22Rv1 (cell line): Measurements from ENCODE around the gene IPO9.

Experiments
- H3K27ac ChIP-seq: fragments of 450-650 bp; 2 replicates; pipeline ENCODE4 v1.5.1; 2017
- CTCF ChIP-seq: fragments of 450-650 bp; IDR thresholded peaks from 2 replicates; pipeline ENCODE4 v1.5.1; 2017; ENCODE audit warnings: mild to moderate bottlenecking
- ZFX ChIP-seq: fragments of 450-650 bp; IDR thresholded peaks from 2 replicates; pipeline ENCODE4 v1.6.1; 2017; ENCODE audit warnings: antibody characterized with exemption, borderline replicate concordance

Gene IPO9

GRCh38 chr1:201840055-201840454 lies 11.1 kb downstream of the IPO9 start:
- H3K27ac ChIP-seq = no peak overlapping the region
- TF ChIP-seq ZFX (no peak), CTCF (no peak)

GRCh38 chr1:201840490-201840889 lies 11.5 kb downstream of the IPO9 start:
- H3K27ac ChIP-seq = no peak overlapping the region
- TF ChIP-seq CTCF (no peak), ZFX (no peak)

- no peak overlapping the region for H3K27ac ChIP-seq
- no peak for TF ChIP-seq CTCF
- TF ChIP-seq ZFX = no peak
Observed at GRCh38 chr1:201841265-201841912, 12.4 kb downstream of the IPO9 start.

GRCh38 chr1:201842472-201843027 lies 13.6 kb downstream of the IPO9 start:
- no peak overlapping the region for H3K27ac ChIP-seq
- TF ChIP-seq ZFX = no peak
- no peak for TF ChIP-seq CTCF

- no peak overlapping the region for H3K27ac ChIP-seq
- no peak for TF ChIP-seq CTCF
- no peak for TF ChIP-seq ZFX
Observed at GRCh38 chr1:201845331-201846083, 16.6 kb downstream of the IPO9 start.

GRCh38 chr1:201847150-201847549 lies 18.2 kb downstream of the IPO9 start:
- H3K27ac ChIP-seq = no peak overlapping the region
- no peak for TF ChIP-seq ZFX
- no peak for TF ChIP-seq CTCF

- TF ChIP-seq ZFX (no peak), CTCF (no peak)
- H3K27ac ChIP-seq = no peak overlapping the region
Observed at GRCh38 chr1:201848230-201848629, 19.3 kb downstream of the IPO9 start.
